ENCODE data around the gene PPP2R5C.

PPP2R5C gene

GRCh38 chr14:101961746-101962502 lies 200.4 kb downstream of the PPP2R5C start:
- TF ChIP-seq USF1 (IDR thresholded peaks at IDR 0.05): no peak
- TF ChIP-seq EP300 (IDR thresholded peaks at IDR 0.05; ENCODE audit: borderline replicate concordance): no peak
- no peak for TF ChIP-seq EGR1 (IDR thresholded peaks at IDR 0.05)
- no peak for TF ChIP-seq RAD21 (IDR thresholded peaks at IDR 0.05; ENCODE audit: low read depth)

- TF ChIP-seq REST (IDR thresholded peaks at IDR 0.05; ENCODE audit: low read depth) (no peak), NFIC (IDR thresholded peaks at IDR 0.05) (peak; percentile 68; the same call in 1 of the 2 replicates)
Measured at GRCh38 chr14:101962503-101962874, 201.0 kb downstream of the PPP2R5C start.

GRCh38 chr14:101963052-101963451 lies 201.5 kb downstream of the PPP2R5C start:
- no peak for TF ChIP-seq CREB1 (IDR thresholded peaks at IDR 0.05; ENCODE audit: low read depth)
- TF ChIP-seq RAD21 (IDR thresholded peaks at IDR 0.05; ENCODE audit: low read depth): no peak
- TF ChIP-seq USF1 (IDR thresholded peaks at IDR 0.05): no peak
- TF ChIP-seq EGR1 (IDR thresholded peaks at IDR 0.05): no peak
- no peak for TF ChIP-seq NFIC (IDR thresholded peaks at IDR 0.05)
- no peak for TF ChIP-seq MAX (IDR thresholded peaks at IDR 0.05)
- no peak for TF ChIP-seq TAF1 (IDR thresholded peaks at IDR 0.05; ENCODE audit: low read depth)
- no peak for TF ChIP-seq CEBPB (IDR thresholded peaks at IDR 0.05)
- TF ChIP-seq REST (IDR thresholded peaks at IDR 0.05; ENCODE audit: low read depth): no peak
- TF ChIP-seq YY1 (IDR thresholded peaks at IDR 0.05; ENCODE audit: low read depth): no peak
- TF ChIP-seq TCF12 (IDR thresholded peaks at IDR 0.05; ENCODE audit: low read depth): no peak
- TF ChIP-seq TEAD4 (IDR thresholded peaks at IDR 0.05): no peak
- TF ChIP-seq ZBTB7A (IDR thresholded peaks at IDR 0.05; ENCODE audit: low read depth): no peak
- TF ChIP-seq FOXM1 (IDR thresholded peaks at IDR 0.05; ENCODE audit: borderline replicate concordance, low read depth): no peak
- no peak for TF ChIP-seq EP300 (IDR thresholded peaks at IDR 0.05; ENCODE audit: borderline replicate concordance)

GRCh38 chr14:101963656-101964296 lies 202.3 kb downstream of the PPP2R5C start:
- TF ChIP-seq RAD21 (IDR thresholded peaks at IDR 0.05; ENCODE audit: low read depth): no peak
- no peak for TF ChIP-seq TEAD4 (IDR thresholded peaks at IDR 0.05)
- TF ChIP-seq FOXM1 (IDR thresholded peaks at IDR 0.05; ENCODE audit: borderline replicate concordance, low read depth): no peak
- TF ChIP-seq EP300 (IDR thresholded peaks at IDR 0.05; ENCODE audit: borderline replicate concordance): no peak
- no peak for TF ChIP-seq EGR1 (IDR thresholded peaks at IDR 0.05)
- TF ChIP-seq CREB1 (IDR thresholded peaks at IDR 0.05; ENCODE audit: low read depth): no peak
- TF ChIP-seq NFIC (IDR thresholded peaks at IDR 0.05): no peak

- TF ChIP-seq NFIC (IDR thresholded peaks at IDR 0.05) (peak; percentile 52), TAF1 (IDR thresholded peaks at IDR 0.05; ENCODE audit: low read depth) (peak; percentile 63; the same call in 1 of the 2 replicates), CREB1 (IDR thresholded peaks at IDR 0.05; ENCODE audit: low read depth) (no peak)
Measured at GRCh38 chr14:101964297-101965180, 203.0 kb downstream of the PPP2R5C start, which contains the start of gene DYNC1H1. Gene DYNC1H1, plus strand, starts transcription at chr14:101964573. Its CDS starts 119 bp downstream, at chr14:101964692.

- TF ChIP-seq FOXM1 (IDR thresholded peaks at IDR 0.05; ENCODE audit: borderline replicate concordance, low read depth) (no peak), NFIC (IDR thresholded peaks at IDR 0.05) (no peak), EGR1 (IDR thresholded peaks at IDR 0.05) (no peak), ZBTB7A (IDR thresholded peaks at IDR 0.05; ENCODE audit: low read depth) (no peak), USF1 (IDR thresholded peaks at IDR 0.05) (peak; percentile 44; the same call in 1 of the 2 replicates), MAX (IDR thresholded peaks at IDR 0.05) (no peak), YY1 (IDR thresholded peaks at IDR 0.05; ENCODE audit: low read depth) (peak; percentile 64), TCF12 (IDR thresholded peaks at IDR 0.05; ENCODE audit: low read depth) (no peak)
Measured at GRCh38 chr14:101965181-101965544, 203.7 kb downstream of the PPP2R5C start.
